Neural cell (in vitro differentiated cells): ENCODE results near the gene ITGA11.

ENCODE experiments used
- CTCF ChIP-seq: fragments of 450-650 bp; IDR thresholded peaks from 2 replicates; pipeline ENCODE4 v1.5.1; 2014; ENCODE audit warnings: antibody characterized with exemption, mild to moderate bottlenecking, moderate library complexity; ENCODE audit not compliant: poor library complexity, severe bottlenecking
- MXI1 ChIP-seq: fragments of 450-650 bp; conservative IDR thresholded peaks from 2 replicates; pipeline ENCODE4 v1.6.1; 2014; ENCODE audit warnings: antibody characterized with exemption, mild to moderate bottlenecking; ENCODE audit not compliant: poor library complexity, severe bottlenecking

DNA sequence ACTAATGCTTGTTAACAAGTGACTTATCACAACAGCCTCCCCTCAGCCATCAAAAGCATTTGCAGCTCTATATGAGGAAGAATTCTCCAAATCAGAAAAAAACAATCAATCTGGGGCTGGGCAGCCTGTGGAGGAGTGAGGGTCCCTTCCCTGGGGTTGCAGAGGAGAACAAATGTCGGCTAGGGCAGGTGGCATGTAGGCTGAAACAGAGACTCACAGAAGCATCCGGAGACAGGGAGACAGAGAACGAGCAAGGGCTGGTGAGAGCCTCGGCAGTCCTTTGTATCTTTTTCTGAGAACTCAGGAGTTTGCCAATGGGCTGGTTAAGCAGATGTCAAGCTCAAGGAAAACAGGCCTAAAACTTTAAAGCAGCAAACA lies 15.8 kb downstream of the ITGA11 start:
- no peak for TF ChIP-seq CTCF
- TF ChIP-seq MXI1 = no peak
